IMR-90 (cell line): Measurements from ENCODE around the gene KCNC2.

Experiments
- BHLHE40 ChIP-seq: fragments of 150-350 bp; IDR thresholded peaks from 2 replicates; pipeline ENCODE4 v1.6.1; 2016; ENCODE audit warnings: mild to moderate bottlenecking, low read depth, low read length
- CEBPB ChIP-seq: IDR thresholded peaks from 2 replicates; pipeline ENCODE4 v1.6.1; 2012; ENCODE audit warnings: low read depth, low read length, improper control_type of control experiment
- CHD1 ChIP-seq: IDR thresholded peaks from 2 replicates; pipeline ENCODE4 v1.6.1; 2012; ENCODE audit warnings: low read depth, low read length, improper control_type of control experiment
- CTCF ChIP-seq: conservative IDR thresholded peaks from 2 replicates; pipeline ENCODE4 v1.5.1; 2012; ENCODE audit warnings: mild to moderate bottlenecking, low read depth, low read length, improper control_type of control experiment
- ELK1 ChIP-seq: fragments of 150-350 bp; IDR thresholded peaks from 2 replicates; pipeline ENCODE4 v1.6.1; 2016; ENCODE audit warnings: low read depth, mild to moderate bottlenecking, low read length, moderate library complexity, borderline replicate concordance
- FOS ChIP-seq: fragments of 150-350 bp; IDR thresholded peaks from 2 replicates; pipeline ENCODE4 v1.6.1; 2016; ENCODE audit warnings: low read depth, low read length
- MAZ ChIP-seq: IDR thresholded peaks from 2 replicates; pipeline ENCODE4 v1.6.1; 2012; ENCODE audit warnings: low read depth, mild to moderate bottlenecking, low read length, improper control_type of control experiment, moderate library complexity, borderline replicate concordance
- MXI1 ChIP-seq: IDR thresholded peaks from 2 replicates; pipeline ENCODE4 v1.6.1; 2012; ENCODE audit warnings: low read depth, mild to moderate bottlenecking, low read length, moderate library complexity, borderline replicate concordance
- NFE2L2 ChIP-seq: fragments of 150-350 bp; IDR thresholded peaks from 2 replicates; pipeline ENCODE4 v1.6.1; 2016; ENCODE audit warnings: low read depth, mild to moderate bottlenecking, low read length
- POLR2A ChIP-seq: IDR thresholded peaks from 2 replicates; pipeline ENCODE4 v1.6.1; 2012; ENCODE audit warnings: mild to moderate bottlenecking, low read depth, low read length
- RAD21 ChIP-seq: IDR thresholded peaks from 2 replicates; pipeline ENCODE4 v1.6.1; 2012; ENCODE audit warnings: low read length, improper control_type of control experiment
- RCOR1 ChIP-seq: IDR thresholded peaks from 2 replicates; pipeline ENCODE4 v1.6.1; 2012; ENCODE audit warnings: mild to moderate bottlenecking, low read length, improper control_type of control experiment; ENCODE audit not compliant: insufficient replicate concordance
- SMC3 ChIP-seq: fragments of 150-350 bp; IDR thresholded peaks from 2 replicates; pipeline ENCODE4 v1.6.1; 2016; ENCODE audit warnings: low read depth, mild to moderate bottlenecking, antibody characterized with exemption, low read length, moderate library complexity
- USF2 ChIP-seq: fragments of 150-350 bp; IDR thresholded peaks from 2 replicates; pipeline ENCODE4 v1.6.1; 2017; ENCODE audit warnings: mild to moderate bottlenecking, antibody characterized with exemption, low read length, low read depth

GRCh38 chr12:75162845-75163244 lies 46.8 kb downstream of the KCNC2 start:
- no peak for TF ChIP-seq CEBPB
- TF ChIP-seq CTCF, result no peak
- no peak for TF ChIP-seq POLR2A
- no peak for TF ChIP-seq MXI1
- no peak for TF ChIP-seq CHD1
- TF ChIP-seq RAD21, result no peak
- TF ChIP-seq BHLHE40, result no peak
- no peak for TF ChIP-seq USF2
- no peak for TF ChIP-seq FOS
- TF ChIP-seq RCOR1, result no peak
- TF ChIP-seq MAZ, result no peak
- TF ChIP-seq ELK1, result no peak
- no peak for TF ChIP-seq NFE2L2
- no peak for TF ChIP-seq SMC3
